Ascending aorta (tissue), 2 donors: ENCODE measurements around the gene MSLN. TPM values are rescaled to one million over a fixed set of nuclear protein-coding genes. Genes with fewer than 3 reads are reported as not detected.

Source experiments
- DNase-seq, 2 donors: peaks; one replicate each; pipeline ENCODE4 v3.0.0-alpha.2; 2019; ENCODE audit warnings: low spot score in 2 of 2
- H3K27ac ChIP-seq, 2 donors: fragments of 200-600 bp; sonication (generic); one replicate each; pipeline ENCODE4 v1.5.1; 2016 to 2017; ENCODE audit warnings: mild to moderate bottlenecking in 1 of 2
- H3K27me3 ChIP-seq: fragments of 200-600 bp; sonication (generic); one replicate; pipeline ENCODE4 v1.5.1; 2017
- H3K36me3 ChIP-seq, 2 donors: fragments of 200-600 bp; sonication (generic); one replicate each; pipeline ENCODE4 v1.5.1; 2016
- H3K4me1 ChIP-seq, 2 donors: fragments of 200-600 bp; sonication (generic); one replicate each; pipeline ENCODE4 v1.5.1; 2016 to 2017; ENCODE audit warnings: mild to moderate bottlenecking in 1 of 2
- H3K4me3 ChIP-seq, 2 donors: fragments of 200-600 bp; sonication (generic); one replicate each; pipeline ENCODE4 v1.5.1; 2016 to 2017; ENCODE audit warnings: mild to moderate bottlenecking in 1 of 2
- H3K9me3 ChIP-seq, 2 donors: fragments of 200-600 bp; sonication (generic); one replicate each; pipeline ENCODE4 v1.5.1; 2016
- intact Hi-C: fragments of 100-400 bp; cut with DNase I; formaldehyde crosslinking; loops from one replicate; pipeline ENCODE4 v1.15.1; 2023
- total RNA-seq: library from RNA; depleted of rRNA; stranded (reverse); fragments of >200 nt; gene quantifications from one replicate; pipeline ENCODE4 v1.1.0, GENCODE V29; 2016
- TF ChIP-seq, protein P1 (sequence below), 3 experiments: fragments of 200-600 bp in 2 of 3; fragments of 450-650 bp in 1 of 3; sonication (generic) in 2 of 3; IDR thresholded peaks; one replicate each; pipeline ENCODE4 v1.5.1; 2016 to 2019; ENCODE audit warnings: antibody characterized with exemption in 3 of 3, mild to moderate bottlenecking in 1 of 3, moderate library complexity in 1 of 3

The MSLN gene
- total RNA-seq, 1 donor from 2014 or later: 1.7 TPM

GRCh38 chr16:787321-787966 lies 26.9 kb downstream of the MSLN start:
- peaks cover 7 to 17% of the 10 kb centered on the region in 2 donors for H3K4me1 ChIP-seq
- TF ChIP-seq, protein P1, sequence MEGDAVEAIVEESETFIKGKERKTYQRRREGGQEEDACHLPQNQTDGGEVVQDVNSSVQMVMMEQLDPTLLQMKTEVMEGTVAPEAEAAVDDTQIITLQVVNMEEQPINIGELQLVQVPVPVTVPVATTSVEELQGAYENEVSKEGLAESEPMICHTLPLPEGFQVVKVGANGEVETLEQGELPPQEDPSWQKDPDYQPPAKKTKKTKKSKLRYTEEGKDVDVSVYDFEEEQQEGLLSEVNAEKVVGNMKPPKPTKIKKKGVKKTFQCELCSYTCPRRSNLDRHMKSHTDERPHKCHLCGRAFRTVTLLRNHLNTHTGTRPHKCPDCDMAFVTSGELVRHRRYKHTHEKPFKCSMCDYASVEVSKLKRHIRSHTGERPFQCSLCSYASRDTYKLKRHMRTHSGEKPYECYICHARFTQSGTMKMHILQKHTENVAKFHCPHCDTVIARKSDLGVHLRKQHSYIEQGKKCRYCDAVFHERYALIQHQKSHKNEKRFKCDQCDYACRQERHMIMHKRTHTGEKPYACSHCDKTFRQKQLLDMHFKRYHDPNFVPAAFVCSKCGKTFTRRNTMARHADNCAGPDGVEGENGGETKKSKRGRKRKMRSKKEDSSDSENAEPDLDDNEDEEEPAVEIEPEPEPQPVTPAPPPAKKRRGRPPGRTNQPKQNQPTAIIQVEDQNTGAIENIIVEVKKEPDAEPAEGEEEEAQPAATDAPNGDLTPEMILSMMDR (IDR thresholded peaks at IDR 0.05): no peak
- H3K4me3 ChIP-seq: peak overlapping the region; percentile 74 to 99
- no peaks in the 10 kb centered on the region for H3K9me3 ChIP-seq
- H3K27ac ChIP-seq: peak overlapping the region in 1 of 2 donors; percentile 49
- no peaks in the 10 kb centered on the region for H3K27me3 ChIP-seq
- intact Hi-C loops: loop anchor here (10.0 kb wide), 1 partner anchor 267 kb away; no protein-coding TSS in a partner anchor
- DNase-seq: no peak
- H3K36me3 ChIP-seq: peaks cover 0 to 9% of the 10 kb centered on the region in 2 donors

- intact Hi-C loops: loop anchor here (1.0 to 10.0 kb wide), 5 partner anchors 19 to 267 kb away; partner anchors contain the start of genes CIAO3, LMF1 and METRN
- Histone ChIP-seq H3K4me3 (peak within 1 kb of the TSS; percentile 92 to 99), H3K4me1 (peaks cover 7 to 17% of the 10 kb centered on the region in 2 donors), H3K36me3 (peaks cover 0 to 9% of the 10 kb centered on the region in 2 donors), H3K27me3 (no peaks in the 10 kb centered on the region), H3K27ac (peak within 1 kb of the TSS; percentile 21 to 49), H3K9me3 (no peaks in the 10 kb centered on the region)
- DNase-seq: no peak
- TF ChIP-seq, protein P1 (IDR thresholded peaks at IDR 0.05): peak in 1 of 3 experiments; percentile 26
Observed at GRCh38 chr16:787978-788398, 27.5 kb downstream of the MSLN start, which contains the start of gene RPUSD1. Gene RPUSD1 (minus strand): TSS chr16:788381. CDS start chr16:787737, 644 bp downstream.

DNA sequence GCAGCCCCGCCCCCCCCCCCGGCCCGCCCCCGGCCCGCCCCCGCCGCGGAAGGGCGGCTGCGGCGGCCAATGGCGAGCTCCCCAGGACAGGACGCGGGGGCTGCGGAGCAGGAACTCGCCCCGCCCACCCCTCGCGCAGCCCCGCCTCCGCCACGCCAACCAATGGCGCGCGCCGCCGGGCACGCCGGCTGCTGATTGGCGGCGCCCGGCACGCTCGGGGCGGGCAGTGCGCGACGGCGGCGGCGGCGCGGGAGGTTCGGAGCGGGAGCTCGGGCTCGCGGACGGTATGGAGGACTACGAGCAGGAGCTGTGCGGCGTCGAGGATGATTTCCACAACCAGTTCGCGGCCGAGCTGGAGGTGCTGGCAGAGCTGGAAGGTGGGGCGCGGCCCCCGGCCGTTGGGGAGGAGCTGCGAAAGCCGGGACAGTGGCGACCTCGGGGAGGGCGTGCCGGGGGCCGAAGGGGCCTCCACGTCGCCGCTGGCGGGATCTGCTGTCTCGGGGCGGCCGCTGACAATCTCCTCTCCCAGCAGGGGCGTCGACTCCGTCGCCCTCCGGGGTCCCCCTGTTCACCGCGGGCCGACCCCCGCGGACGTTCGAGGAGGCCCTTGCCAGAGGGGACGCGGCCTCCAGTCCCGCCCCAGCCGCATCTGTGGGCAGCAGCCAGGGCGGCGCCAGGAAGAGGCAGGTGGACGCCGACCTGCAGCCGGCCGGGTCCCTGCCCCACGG lies 28.0 kb downstream of the MSLN start, which contains the start of gene CHTF18:
CHTF18 (plus strand) TSS at position 222 of the 728 bp plus-strand sequence; CDS start at position 287, 65 bp downstream.
- TF ChIP-seq, protein P1 (IDR thresholded peaks at IDR 0.05): no peak
- Histone ChIP-seq H3K9me3 (no peaks in the 10 kb centered on the region), H3K27me3 (no peaks in the 10 kb centered on the region), H3K27ac (peak within 1 kb of the TSS; percentile 21 to 49), H3K4me3 (peak within 1 kb of the TSS; percentile 92 to 99), H3K4me1 (peaks cover 7 to 17% of the 10 kb centered on the region in 2 donors), H3K36me3 (peaks cover 0 to 9% of the 10 kb centered on the region in 2 donors)
- intact Hi-C loops: loop anchor here (1.0 to 10.0 kb wide), 5 partner anchors 19 to 266 kb away; partner anchors contain the start of genes CIAO3, LMF1 and METRN
- peak; percentile 63 to 95 for DNase-seq

- H3K9me3 ChIP-seq: no peaks in the 10 kb centered on the region
- DNase-seq: no peak
- no peaks in the 10 kb centered on the region for H3K27me3 ChIP-seq
- H3K27ac ChIP-seq: no peak overlapping the region
- TF ChIP-seq, protein P1 (IDR thresholded peaks at IDR 0.05): no peak
- peaks cover 0 to 9% of the 10 kb centered on the region in 2 donors for H3K36me3 ChIP-seq
- H3K4me3 ChIP-seq: peak overlapping the region; percentile 81 to 92
- H3K4me1 ChIP-seq: peaks cover 7 to 17% of the 10 kb centered on the region in 2 donors
- intact Hi-C loops: loop anchor here (2.0 to 10.0 kb wide), 4 partner anchors 49 to 265 kb away; partner anchors contain the start of genes CIAO3, LMF1 and METRN
Observed at GRCh38 chr16:789191-789850, 28.8 kb downstream of the MSLN start.

DNA sequence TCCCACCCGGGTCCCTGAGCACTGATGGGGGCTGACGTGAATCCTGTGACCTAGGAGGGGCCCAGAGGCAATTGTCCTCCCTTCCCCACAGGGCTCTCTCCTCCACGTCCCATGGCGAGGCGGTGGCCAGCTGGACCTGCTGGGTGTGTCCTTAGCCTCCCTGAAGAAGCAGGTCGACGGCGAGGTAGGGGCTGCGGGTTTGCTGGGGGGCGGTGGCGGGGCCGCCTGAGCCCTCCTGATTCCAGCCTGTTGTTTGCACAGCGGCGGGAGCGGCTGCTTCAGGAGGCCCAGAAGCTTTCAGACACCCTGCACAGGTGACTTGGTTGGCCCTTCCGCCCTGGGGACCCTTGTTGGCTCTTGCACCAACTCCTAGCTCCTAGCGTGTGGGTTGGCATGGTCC lies 29.6 kb downstream of the MSLN start:
- H3K27me3 ChIP-seq: no peaks in the 10 kb centered on the region
- no peaks in the 10 kb centered on the region for H3K9me3 ChIP-seq
- intact Hi-C loops: no loop called here
- TF ChIP-seq, protein P1 (IDR thresholded peaks at IDR 0.05): no peak
- no peak overlapping the region for H3K27ac ChIP-seq
- peaks cover 7 to 17% of the 10 kb centered on the region in 2 donors for H3K4me1 ChIP-seq
- H3K4me3 ChIP-seq: no peak overlapping the region
- no peak for DNase-seq
- H3K36me3 ChIP-seq: peaks cover 0 to 9% of the 10 kb centered on the region in 2 donors
